NCI-H526 treated with DMSO at 0.1 percent for 48 hours (cell line): ENCODE measurements around the gene NDUFV2.
"Not testable (repeated sequence)": the region's sequence is repeated elsewhere in the genome, so short reads cannot be mapped to it uniquely, and the experiment has no call there.

ENCODE experiments used
- DNase-seq: peaks from one replicate; lab custom pipeline; 2025; lab: John Stamatoyannopoulos, UW

The NDUFV2 gene

DNA sequence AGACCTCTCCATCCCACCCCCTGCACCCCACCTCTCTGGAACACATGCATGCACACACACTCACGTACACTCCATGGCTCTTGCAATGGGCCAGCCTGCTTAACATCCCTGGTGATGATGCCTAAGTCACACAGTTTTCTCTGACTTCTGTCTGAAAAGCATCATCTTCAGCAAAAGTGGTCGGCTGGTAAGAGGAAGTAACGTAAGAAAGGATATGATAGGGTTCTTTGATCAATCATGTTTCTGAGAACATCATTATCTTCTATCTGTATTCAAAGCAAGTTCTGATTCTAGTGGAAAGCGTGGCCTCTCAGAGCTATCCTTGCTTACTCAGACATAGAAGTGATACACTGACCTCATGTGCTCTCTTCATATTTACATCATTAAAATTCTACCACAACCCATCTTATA lies 11.4 kb upstream of the NDUFV2 start:
- no peak for DNase-seq

GRCh38 chr18:9092665-9093064 lies 9.8 kb upstream of the NDUFV2 start:
- peak; percentile 5 for DNase-seq

DNA sequence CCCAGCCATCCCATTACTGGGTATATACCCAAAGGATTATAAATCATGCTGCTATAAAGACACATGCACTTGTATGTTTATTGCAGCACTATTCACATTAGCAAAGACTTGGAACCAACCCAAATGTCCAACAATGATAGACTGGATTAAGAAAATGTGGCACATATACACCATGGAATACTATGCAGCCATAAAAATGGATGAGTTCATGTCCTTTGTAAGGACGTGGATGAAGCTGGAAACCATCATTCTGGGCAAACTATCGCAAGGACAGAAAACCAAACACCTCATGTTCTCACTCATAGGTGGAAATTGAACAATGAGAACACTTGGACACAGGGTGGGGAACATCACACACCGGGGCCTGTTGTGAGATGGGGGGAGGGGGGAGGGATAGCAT lies 9.4 kb upstream of the NDUFV2 start:
- not testable (repeated sequence) for DNase-seq

DNA sequence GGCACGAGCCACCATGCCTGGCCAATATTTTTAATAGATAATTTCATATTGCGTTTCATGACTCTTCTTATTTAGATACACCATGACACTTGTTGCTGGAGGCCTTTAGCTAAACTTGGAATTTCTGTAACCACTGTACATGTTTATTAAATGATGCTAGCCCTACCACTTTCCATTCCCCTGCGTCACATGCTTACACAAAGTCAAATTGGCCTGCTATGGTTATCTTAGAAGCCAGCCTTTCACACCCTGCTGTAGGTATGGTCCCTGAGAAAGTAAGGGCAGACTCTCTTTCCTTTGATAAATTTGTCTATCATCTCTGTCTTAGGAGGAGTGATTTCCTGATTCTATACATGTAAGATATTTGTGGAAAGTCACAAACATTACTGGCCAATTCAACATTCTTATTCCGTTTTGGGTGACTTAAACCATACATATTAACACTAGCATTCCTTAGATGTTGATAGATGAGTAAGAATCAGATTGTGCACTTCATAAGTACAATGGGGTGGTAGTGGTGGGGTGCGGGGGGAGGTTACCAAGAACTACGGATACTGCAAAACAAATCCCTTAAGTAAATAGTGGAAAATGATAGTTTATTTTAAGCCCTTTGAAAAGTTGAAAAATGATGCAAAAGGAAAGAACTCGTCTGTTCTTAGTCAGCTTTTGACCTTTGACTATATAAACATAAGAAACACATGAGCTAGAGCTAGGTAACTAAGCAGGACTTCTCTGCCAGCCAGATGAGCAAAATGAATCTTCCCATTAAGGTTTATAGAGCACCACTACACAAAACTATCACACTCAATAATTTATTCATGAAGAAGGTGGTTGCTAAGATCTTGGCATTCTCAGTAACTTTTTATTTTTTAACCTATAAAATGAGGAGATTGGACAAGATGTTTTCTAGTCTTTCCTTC lies 7.9 kb upstream of the NDUFV2 start:
- DNase-seq: no peak

GRCh38 chr18:9095297-9096006 lies 7.0 kb upstream of the NDUFV2 start:
- DNase-seq: peak; percentile 85

DNA sequence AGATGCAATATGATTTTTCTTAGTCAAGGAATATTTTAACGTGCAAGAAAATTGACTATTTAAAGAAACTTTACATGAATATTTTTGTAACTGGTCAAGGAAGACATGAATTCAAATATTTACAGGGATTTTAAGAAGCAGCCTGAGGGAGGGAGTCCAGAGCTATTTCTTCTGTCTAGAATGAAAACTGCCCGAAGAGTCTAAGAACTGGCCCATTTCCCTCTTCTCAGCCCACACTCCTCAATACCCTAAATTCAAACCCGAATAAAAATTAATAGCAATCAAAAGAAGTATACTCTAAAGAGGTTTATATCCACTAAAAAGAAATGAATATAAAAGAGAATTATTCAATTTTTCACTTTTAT lies 6.5 kb upstream of the NDUFV2 start:
- DNase-seq: no peak

DNA sequence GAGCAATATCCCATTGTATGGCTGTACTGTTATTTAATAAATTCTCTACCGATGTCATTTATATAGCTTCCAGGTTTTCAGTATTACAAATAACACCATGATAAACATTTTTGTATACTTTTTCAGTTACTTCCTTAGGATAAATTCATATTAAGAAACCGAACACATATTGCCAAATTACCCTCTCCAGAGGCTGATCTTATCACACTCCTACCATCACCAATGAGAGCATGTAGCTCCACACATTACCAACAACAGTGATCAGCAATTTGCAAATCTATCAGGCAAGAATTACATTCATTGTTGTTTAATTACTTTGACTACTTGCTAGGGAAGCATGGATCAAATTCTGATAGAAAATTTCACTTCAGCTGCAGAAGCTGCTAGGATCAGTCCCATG lies 5.8 kb upstream of the NDUFV2 start:
- no peak for DNase-seq

DNA sequence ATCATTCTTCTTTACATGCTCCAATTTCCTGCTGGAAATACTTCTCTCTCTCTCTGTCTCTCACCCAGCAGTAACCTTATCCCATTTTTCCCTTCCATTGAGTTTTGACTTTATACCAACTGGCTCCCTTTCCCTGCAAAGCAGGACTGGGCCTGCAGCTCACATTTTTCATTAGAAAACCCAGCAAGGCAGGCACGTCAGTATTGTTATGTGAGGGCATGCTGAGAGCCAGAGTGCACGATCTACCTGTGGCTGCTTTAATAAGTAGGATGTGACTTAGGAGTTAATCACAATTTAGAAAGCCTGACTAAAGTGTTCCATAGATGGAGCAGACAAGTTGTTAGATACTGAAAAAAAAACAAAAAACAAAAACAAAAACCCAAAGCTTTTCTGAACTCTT lies 5.2 kb upstream of the NDUFV2 start:
- no peak for DNase-seq

DNA sequence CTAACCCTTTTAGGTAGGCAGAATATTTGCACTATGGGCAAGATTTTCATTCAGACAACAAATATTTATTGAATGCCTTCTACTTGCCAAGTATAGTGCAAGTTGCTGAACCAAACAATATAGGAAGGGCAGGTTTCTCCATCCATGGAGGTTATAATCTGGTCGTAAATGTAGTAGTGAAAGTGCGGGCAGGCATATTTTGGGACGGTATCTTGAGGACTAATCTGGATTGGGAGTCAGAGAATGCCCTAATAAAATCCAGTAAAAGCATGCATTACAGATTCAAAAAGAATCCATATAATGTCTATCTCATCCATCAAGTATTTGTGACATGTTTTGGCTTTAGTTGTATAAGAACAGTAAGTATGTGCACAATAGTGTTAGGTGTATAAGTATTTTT lies 1.7 kb upstream of the NDUFV2 start:
- no peak for DNase-seq

GRCh38 chr18:9101730-9102507 lies 580 bp upstream of the NDUFV2 start:
- DNase-seq: no peak

GRCh38 chr18:9103376-9103873 lies 926 bp downstream of the NDUFV2 start:
- no peak for DNase-seq

- DNase-seq: no peak
Observed at GRCh38 chr18:9104244-9104901, 1.9 kb downstream of the NDUFV2 start.

- DNase-seq: no peak
Observed at GRCh38 chr18:9105420-9105819, 2.9 kb downstream of the NDUFV2 start.

DNA sequence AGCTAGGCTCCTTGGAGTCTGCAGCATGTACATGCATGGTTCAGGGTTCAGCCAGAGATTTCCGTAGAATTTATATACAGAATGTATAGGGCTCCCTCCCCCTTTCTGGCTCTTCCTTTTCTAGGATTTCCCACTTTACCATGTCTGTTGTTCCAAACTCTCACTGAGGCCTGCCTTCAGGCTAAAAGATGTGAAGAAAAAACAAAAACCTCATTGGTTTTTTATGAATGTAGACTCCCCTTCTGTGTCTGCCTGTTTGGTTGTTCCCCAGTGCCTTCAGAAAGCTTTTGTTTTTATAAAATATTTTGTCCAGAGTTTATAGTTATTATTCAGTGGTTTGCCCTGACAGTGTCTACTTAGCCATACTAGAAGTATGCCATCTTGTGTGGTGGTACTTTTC lies 3.6 kb downstream of the NDUFV2 start:
- no peak for DNase-seq

DNA sequence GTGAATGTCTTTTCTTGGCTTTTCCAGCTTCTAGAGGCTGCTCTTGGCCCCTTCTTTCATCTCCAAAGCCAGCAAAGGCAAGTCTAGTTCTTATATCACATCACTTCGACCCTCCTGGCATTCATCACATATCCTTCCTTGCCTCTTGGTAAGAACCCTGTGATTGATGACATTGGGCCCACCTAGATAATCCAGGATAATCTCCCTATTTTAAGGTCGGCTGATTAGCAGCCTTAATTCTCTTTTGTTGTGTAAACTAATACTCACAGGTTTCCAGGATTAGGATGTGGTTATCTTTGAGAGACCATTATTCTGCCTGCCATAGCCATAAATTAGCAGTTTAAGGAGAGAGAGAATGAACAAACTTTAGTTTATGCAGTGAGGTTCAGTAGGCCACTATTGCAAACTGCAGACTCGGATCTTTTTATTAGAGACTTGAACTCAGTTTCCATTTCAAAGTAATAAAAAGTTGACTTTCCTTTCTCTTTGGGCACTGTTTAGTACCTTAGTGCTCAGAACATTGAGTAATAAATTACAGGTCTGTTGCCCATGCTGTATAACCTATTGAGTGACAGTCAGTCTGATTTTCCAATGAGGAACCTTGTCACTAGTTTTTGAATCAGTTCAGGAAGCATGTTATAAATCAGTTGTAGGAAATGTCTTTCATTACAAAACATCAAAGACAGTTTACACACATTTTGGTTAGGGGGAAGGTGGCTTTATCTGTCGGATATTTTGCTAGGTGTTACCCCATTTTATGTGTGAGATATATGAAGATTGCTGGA lies 4.5 kb downstream of the NDUFV2 start:
- no peak for DNase-seq

DNA sequence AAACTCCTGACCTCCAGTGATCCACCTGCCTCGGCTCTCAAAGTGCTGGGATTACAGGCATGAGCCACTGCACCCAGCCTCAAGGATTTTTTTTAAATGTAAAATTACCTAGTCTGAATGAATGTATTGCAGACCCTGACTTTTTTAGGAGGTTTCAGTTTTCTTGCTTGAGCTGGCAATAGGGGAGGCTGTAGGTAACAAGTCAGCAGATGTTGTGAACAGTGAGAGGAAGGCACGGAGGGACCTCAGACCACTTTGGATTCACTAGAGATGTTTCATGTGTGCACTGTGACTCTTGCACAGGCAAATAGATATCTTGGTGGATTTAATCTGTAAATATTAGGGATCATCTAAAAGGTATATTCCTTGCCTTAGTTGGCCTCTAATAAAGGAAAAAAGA lies 6.4 kb downstream of the NDUFV2 start:
- no peak for DNase-seq

- DNase-seq: no peak
Observed at GRCh38 chr18:9109523-9109922, 7.0 kb downstream of the NDUFV2 start.

DNA sequence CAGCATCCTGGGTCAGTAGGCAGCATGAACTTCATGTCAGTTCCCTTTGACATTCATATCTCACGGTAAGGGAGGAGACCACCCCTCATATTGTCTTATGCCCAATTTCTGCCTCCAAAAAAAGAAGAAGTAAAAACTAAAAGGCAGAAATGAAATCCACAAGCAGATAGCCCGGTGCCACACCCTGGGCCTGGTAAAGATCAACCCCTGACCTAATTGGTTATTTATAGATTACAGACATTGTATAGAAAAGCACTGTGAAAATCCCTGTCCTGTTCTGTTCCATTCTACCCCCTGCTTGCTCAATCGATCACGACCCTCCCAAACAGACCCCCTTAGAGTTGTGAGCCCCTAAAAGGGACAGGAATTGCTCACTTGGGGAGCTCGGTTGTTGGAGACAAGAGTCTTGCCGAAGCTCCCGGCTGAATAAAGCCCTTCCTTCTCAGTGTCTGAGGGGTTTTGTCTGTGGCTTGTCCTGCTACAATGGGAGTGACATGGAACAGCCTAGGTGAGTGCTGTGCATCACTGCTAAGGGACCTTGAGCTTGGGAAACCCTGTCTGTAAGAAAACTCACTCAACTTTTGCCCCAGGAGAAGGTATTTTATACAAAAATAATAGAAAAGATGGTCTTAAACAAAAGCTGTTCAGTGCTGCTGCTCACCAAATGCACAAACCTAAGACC lies 11.1 kb downstream of the NDUFV2 start:
- DNase-seq: no peak

DNA sequence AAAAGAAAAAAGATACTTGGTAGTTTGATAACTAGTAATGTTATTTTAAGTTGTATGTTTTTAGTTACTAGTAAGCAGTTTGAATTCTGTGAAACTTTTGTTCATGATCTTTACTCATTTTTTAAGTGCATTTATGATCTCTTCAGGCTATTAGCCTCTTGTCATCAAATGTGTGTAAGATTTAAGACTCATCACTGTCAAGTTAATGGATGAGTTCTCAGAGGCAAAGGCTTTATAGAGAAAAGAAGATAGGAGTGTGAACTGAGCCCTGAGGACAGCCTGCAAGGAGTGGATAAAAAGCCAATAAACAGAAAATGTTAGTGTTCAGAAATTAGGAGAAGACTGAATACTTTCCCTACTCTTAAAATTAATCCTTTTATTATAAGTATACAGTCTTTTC lies 13.5 kb downstream of the NDUFV2 start:
- DNase-seq: no peak

- no peak for DNase-seq
Observed at GRCh38 chr18:9117980-9118841, 15.7 kb downstream of the NDUFV2 start.
